ENCODE data around the gene SLC25A12. TPM values are rescaled to one million over a fixed set of nuclear protein-coding genes. Genes with fewer than 3 reads are reported as not detected.

SLC25A12 gene
- total RNA-seq, 1 donor from 2014 or later, result 17.7 TPM

GRCh38 chr2:171741189-171741588 is 152.9 kb downstream of the SLC25A12 start:
- Mint-ChIP-seq H3K4me1 (ENCODE audit: unreplicated experiment) (no peaks in the 10 kb centered on the region), H3K9me3 (no peaks in the 10 kb centered on the region), H3K36me3 (peaks cover 39% of the 10 kb centered on the region), H3K27me3 (no peaks in the 10 kb centered on the region), H3K4me3 (no peak overlapping the region), H3K27ac (no peak overlapping the region)
- TF ChIP-seq CTCF (conservative IDR thresholded peaks at IDR 0.05), result no peak
- DNase-seq (ENCODE audit: extremely low spot score, unreplicated experiment), result no peak

- H3K4me1 Mint-ChIP-seq (ENCODE audit: unreplicated experiment), result no peaks in the 10 kb centered on the region
- H3K27me3 Mint-ChIP-seq, result no peaks in the 10 kb centered on the region
- H3K9me3 Mint-ChIP-seq, result no peaks in the 10 kb centered on the region
- H3K4me3 Mint-ChIP-seq, result no peak overlapping the region
- H3K27ac Mint-ChIP-seq, result no peak overlapping the region
- TF ChIP-seq CTCF (conservative IDR thresholded peaks at IDR 0.05), result no peak
- peaks cover 58% of the 10 kb centered on the region for H3K36me3 Mint-ChIP-seq
- DNase-seq (ENCODE audit: extremely low spot score, unreplicated experiment), result no peak
These were observed 157.9 kb downstream of the SLC25A12 start for GRCh38 chr2:171735991-171736710.

Other genes with a start within 250 kb of the SLC25A12 start
- 97.3 and 115 TPM in 2 replicates for gene DYNC1I2, start 206.8 kb downstream of the SLC25A12 start, total RNA-seq (ENCODE audit: low replicate concordance)
- 35.0 and 43.1 TPM in 2 replicates for gene HAT1, start 28.2 kb upstream of the SLC25A12 start, total RNA-seq (ENCODE audit: low replicate concordance)
- gene METAP1D, start 105.7 kb upstream of the SLC25A12 start, total RNA-seq (ENCODE audit: low replicate concordance), result 2.2 and 10.4 TPM in 2 replicates
- gene DLX1, start 191.3 kb upstream of the SLC25A12 start, total RNA-seq (ENCODE audit: low replicate concordance), result 0.59 and 10.0 TPM in 2 replicates
- gene DLX2, start 208.7 kb upstream of the SLC25A12 start, total RNA-seq (ENCODE audit: low replicate concordance), result 4.3 and 6.9 TPM in 2 replicates